Measurements from ENCODE around the gene HAT1.

DNA sequence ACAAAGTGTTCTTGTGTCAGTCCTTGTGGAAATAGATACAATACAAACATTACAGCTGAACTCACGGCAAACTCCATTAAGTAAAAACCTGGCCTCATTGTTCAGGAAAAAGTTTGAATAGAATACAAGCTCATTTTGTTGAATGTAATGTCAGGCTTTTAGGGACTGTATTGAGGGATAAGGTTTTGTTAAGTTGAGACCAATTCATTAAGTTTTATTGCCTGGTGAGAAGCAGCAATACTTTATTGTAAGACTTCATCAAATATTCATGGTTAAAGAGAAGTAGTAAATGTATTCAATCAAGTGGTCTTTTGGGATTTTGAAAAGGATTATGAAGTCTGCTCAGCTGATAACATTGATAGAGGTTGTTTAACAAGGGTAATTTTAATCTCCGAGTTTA, 42.0 kb downstream of the HAT1 start:
- no peak for TF ChIP-seq POLR2A (IDR thresholded peaks at IDR 0.05)
- no peak for TF ChIP-seq CTCF (IDR thresholded peaks at IDR 0.05)
- no peak for TF ChIP-seq POLR2AphosphoS5 (IDR thresholded peaks at IDR 0.05; ENCODE audit: insufficient read depth in 1 of 2, low read depth in 1 of 2)
